HepG2 (cell line): Measurements from ENCODE around the gene TCFL5. TPM values are rescaled to one million over a fixed set of nuclear protein-coding genes. Genes with fewer than 3 reads are reported as not detected.

Experiments used
- BRD4 ChIP-seq: sonication (generic); formaldehyde crosslinking; IDR thresholded peaks from 2 replicates; pipeline ENCODE4 v1.4.0; 2020; ENCODE audit warnings: missing genetic modification reagents
- CBX2 ChIP-seq, 2 experiments: fragments of 200-600 bp in 1 of 2; sonication (generic); formaldehyde crosslinking in 1 of 2; IDR thresholded peaks; 2 replicates each; pipeline versions ENCODE4 v1.7.0 to v1.8.1; 2018 to 2022; ENCODE audit warnings: low read depth in 2 of 2, low read length in 1 of 2, mild to moderate bottlenecking in 1 of 2, missing genetic modification reagents in 1 of 2
- DNMT3B ChIP-seq: conservative IDR thresholded peaks from 2 replicates; pipeline ENCODE4 v1.6.1; 2016; ENCODE audit warnings: missing biosample characterization, control low read depth
- ETV5 ChIP-seq: IDR thresholded peaks from 2 replicates; pipeline ENCODE4 v1.6.1; 2018; ENCODE audit warnings: missing biosample characterization, missing genetic modification reagents, inconsistent platforms, borderline replicate concordance
- FOXO1 ChIP-seq: sonication (generic); formaldehyde crosslinking; IDR thresholded peaks from 2 replicates; pipeline ENCODE4 v1.4.0; 2020; ENCODE audit warnings: missing genetic modification reagents
- GTF2F1 ChIP-seq: fragments of 150-350 bp; IDR thresholded peaks from 2 replicates; pipeline ENCODE4 v1.6.1; 2014; ENCODE audit warnings: low read length
- IRX3 ChIP-seq: sonication (generic); formaldehyde crosslinking; IDR thresholded peaks from 2 replicates; pipeline ENCODE4 v1.8.1; 2023; ENCODE audit warnings: mild to moderate bottlenecking, low read depth, missing genetic modification reagents, borderline replicate concordance
- KLF12 ChIP-seq: sonication (generic); formaldehyde crosslinking; IDR thresholded peaks from 2 replicates; pipeline ENCODE4 v1.4.0; 2020; ENCODE audit warnings: missing genetic modification reagents, borderline replicate concordance
- NFRKB ChIP-seq: fragments of 450-650 bp; IDR thresholded peaks from 2 replicates; pipeline ENCODE4 v1.6.1; 2017
- NFYB ChIP-seq: sonication (generic); formaldehyde crosslinking; IDR thresholded peaks from 2 replicates; pipeline ENCODE4 v1.4.0; 2020; ENCODE audit warnings: missing genetic modification reagents
- PAWR ChIP-seq: sonication (generic); formaldehyde crosslinking; IDR thresholded peaks from 2 replicates; pipeline ENCODE4 v1.4.0; 2020; ENCODE audit warnings: missing genetic modification reagents, mild to moderate bottlenecking, borderline replicate concordance
- PTBP1 ChIP-seq: fragments of 200-400 bp; formaldehyde crosslinking; IDR thresholded peaks from 2 replicates; pipeline ENCODE4 v1.6.1; 2018; ENCODE audit warnings: low read length, low read depth; ENCODE audit not compliant: poor library complexity, severe bottlenecking
- RCOR2 ChIP-seq: IDR thresholded peaks from 2 replicates; pipeline ENCODE4 v1.6.1; 2016; ENCODE audit warnings: missing biosample characterization, missing genetic modification reagents
- REPIN1 ChIP-seq: sonication (generic); formaldehyde crosslinking; IDR thresholded peaks from 2 replicates; pipeline ENCODE4 v1.8.0; 2022; ENCODE audit warnings: missing genetic modification reagents, low read depth, mild to moderate bottlenecking, borderline replicate concordance
- SMC3 ChIP-seq: IDR thresholded peaks from 2 replicates; pipeline ENCODE4 v1.6.1; 2011; ENCODE audit warnings: low read length, improper control_type of control experiment
- WIZ ChIP-seq: sonication (generic); formaldehyde crosslinking; IDR thresholded peaks from 2 replicates; pipeline ENCODE4 v1.5.1; 2020; ENCODE audit warnings: mild to moderate bottlenecking, missing genetic modification reagents
- ZMYM4 ChIP-seq: sonication (generic); formaldehyde crosslinking; IDR thresholded peaks from 2 replicates; pipeline ENCODE4 v1.8.1; 2023; ENCODE audit warnings: mild to moderate bottlenecking, missing genetic modification reagents
- ZNF121 ChIP-seq: sonication (generic); formaldehyde crosslinking; IDR thresholded peaks from 2 replicates; pipeline ENCODE4 v1.5.0; 2020; ENCODE audit warnings: mild to moderate bottlenecking, missing genetic modification reagents
- ZNF451 ChIP-seq: sonication (generic); formaldehyde crosslinking; IDR thresholded peaks from 2 replicates; pipeline ENCODE4 v1.5.0; 2020; ENCODE audit warnings: mild to moderate bottlenecking, missing genetic modification reagents
- ZNF780A ChIP-seq: sonication (generic); formaldehyde crosslinking; IDR thresholded peaks from 2 replicates; pipeline ENCODE4 v1.8.0; 2022; ENCODE audit warnings: mild to moderate bottlenecking, missing genetic modification reagents, moderate library complexity
- ZNF788 ChIP-seq: sonication (generic); formaldehyde crosslinking; IDR thresholded peaks from 2 replicates; pipeline ENCODE4 v1.5.0; 2020; ENCODE audit warnings: mild to moderate bottlenecking, missing genetic modification reagents, borderline replicate concordance
- ZNF83 ChIP-seq: sonication (generic); formaldehyde crosslinking; IDR thresholded peaks from 2 replicates; pipeline ENCODE4 v1.4.0; 2020; ENCODE audit warnings: missing genetic modification reagents, mild to moderate bottlenecking, borderline replicate concordance
- ZNF841 ChIP-seq: sonication (generic); formaldehyde crosslinking; IDR thresholded peaks from 2 replicates; pipeline ENCODE4 v1.8.1; 2023; ENCODE audit warnings: missing genetic modification reagents, borderline replicate concordance
- ZSCAN25 ChIP-seq: sonication (generic); formaldehyde crosslinking; IDR thresholded peaks from 2 replicates; pipeline ENCODE4 v1.8.0; 2022; ENCODE audit warnings: mild to moderate bottlenecking, missing genetic modification reagents
- polyA plus RNA-seq, 8 experiments: library from polyadenylated mRNA; depleted of rRNA in 3 of 8; stranded (reverse) in 7 of 8; unstranded in 1 of 8; fragments of >200 nt; fragmentation: Illumina TruSeq in 4 of 8; extraction: Trizol in 4 of 8; gene quantifications; 2 replicates each; pipeline versions ENCODE4 v1.2.1 to v1.2.3, GENCODE V29; 2011 to 2016; ENCODE audit warnings: low read depth in 4 of 8, missing spikeins in 1 of 8, mixed read lengths in 1 of 8; ENCODE audit not compliant: insufficient read depth in 1 of 8
- total RNA-seq, 5 experiments: library from RNA; depleted of rRNA; stranded (reverse); fragments of >200 nt; fragmentation: Illumina TruSeq; extraction: Trizol; gene quantifications; 2 replicates each; pipeline ENCODE4 v1.2.3, GENCODE V29; 2016; ENCODE audit warnings: low read depth in 1 of 5
- TF ChIP-seq, protein P1 (sequence below): sonication (generic); formaldehyde crosslinking; IDR thresholded peaks from 2 replicates; pipeline ENCODE4 v1.4.0; 2020; ENCODE audit warnings: missing genetic modification reagents, mild to moderate bottlenecking, borderline replicate concordance

Gene TCFL5
- total and polyA plus RNA-seq, 2 of the 13 experiments (the other 11 are each of a cell fraction or from before 2014, with no cell fraction given): 14.8 to 20.0 TPM

DNA sequence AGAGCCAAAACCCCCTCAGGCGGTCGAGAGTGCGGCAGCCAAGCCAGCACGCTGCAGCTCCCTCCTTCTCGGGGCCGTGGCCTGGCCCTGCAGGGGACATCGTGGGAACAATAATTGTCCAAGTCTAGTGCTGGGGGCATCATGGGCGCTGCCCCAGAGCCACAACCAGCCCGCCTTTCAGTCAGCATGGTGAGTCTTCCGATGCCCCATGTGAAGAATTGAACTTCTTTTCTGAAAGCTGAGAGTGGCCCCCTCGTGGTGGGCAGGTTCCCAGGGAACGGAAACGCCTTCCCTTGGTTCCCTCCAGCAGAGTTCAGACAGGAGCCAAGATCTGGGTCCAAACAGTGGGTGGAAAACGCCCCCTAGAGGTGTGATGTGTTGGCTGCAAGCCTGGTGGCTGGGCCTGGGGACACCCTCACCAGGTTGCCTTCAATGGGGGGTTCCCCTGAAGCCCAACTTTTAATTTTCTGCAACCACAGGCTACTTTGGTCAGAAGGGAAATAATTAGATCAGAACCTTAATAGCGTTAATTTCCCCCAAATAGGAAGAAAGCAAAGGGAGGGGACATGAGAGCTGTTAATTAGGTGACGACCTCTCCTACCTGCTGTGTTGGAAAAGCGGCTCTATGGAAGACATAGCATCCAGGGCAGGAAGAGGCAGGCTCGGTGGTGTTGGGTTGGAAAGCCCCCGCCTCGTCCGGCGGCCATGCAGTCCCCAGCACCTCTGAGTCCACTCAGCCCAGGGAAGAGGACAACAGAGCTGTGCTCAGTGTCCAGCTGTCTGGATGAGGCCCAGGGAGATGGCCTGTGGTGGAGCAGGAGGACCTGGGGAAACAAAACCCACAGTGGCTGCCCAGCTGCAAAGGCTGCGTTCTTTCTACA, 70.1 kb downstream of the TCFL5 start (continued):
- TF ChIP-seq ZNF121: no peak; the same call in 1 of the 2 replicates
- no peak for TF ChIP-seq WIZ (CRISPR knock-in tag)
- TF ChIP-seq NFYB (CRISPR knock-in tag): no peak; the same call in 1 of the 2 replicates
- TF ChIP-seq ZMYM4 (CRISPR knock-in tag): no peak
- no peak for TF ChIP-seq ZNF780A (CRISPR knock-in tag)
- TF ChIP-seq BRD4: no peak; the same call in 1 of the 2 replicates
- TF ChIP-seq, protein P1, sequence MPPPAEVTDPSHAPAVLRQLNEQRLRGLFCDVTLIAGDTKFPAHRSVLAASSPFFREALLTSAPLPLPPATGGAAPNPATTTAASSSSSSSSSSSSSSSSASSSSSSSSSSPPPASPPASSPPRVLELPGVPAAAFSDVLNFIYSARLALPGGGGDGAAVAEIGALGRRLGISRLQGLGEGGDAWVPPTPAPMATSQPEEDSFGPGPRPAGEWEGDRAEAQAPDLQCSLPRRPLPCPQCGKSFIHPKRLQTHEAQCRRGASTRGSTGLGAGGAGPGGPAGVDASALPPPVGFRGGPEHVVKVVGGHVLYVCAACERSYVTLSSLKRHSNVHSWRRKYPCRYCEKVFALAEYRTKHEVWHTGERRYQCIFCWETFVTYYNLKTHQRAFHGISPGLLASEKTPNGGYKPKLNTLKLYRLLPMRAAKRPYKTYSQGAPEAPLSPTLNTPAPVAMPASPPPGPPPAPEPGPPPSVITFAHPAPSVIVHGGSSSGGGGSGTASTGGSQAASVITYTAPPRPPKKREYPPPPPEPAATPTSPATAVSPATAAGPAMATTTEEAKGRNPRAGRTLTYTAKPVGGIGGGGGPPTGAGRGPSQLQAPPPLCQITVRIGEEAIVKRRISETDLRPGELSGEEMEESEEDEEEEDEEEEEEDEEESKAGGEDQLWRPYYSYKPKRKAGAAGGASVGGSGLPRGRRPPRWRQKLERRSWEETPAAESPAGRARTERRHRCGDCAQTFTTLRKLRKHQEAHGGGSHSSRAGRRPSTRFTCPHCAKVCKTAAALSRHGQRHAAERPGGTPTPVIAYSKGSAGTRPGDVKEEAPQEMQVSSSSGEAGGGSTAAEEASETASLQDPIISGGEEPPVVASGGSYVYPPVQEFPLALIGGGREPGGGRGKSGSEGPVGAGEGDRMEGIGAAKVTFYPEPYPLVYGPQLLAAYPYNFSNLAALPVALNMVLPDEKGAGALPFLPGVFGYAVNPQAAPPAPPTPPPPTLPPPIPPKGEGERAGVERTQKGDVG (CRISPR knock-in tag): no peak
- no peak for TF ChIP-seq IRX3 (CRISPR knock-in tag)
- no peak for TF ChIP-seq CBX2 (IDR thresholded peaks at IDR 0.05; ENCODE audit: low read depth, low read length)
- TF ChIP-seq CBX2 (CRISPR knock-in tag; IDR thresholded peaks at IDR 0.05; ENCODE audit: low read depth): no peak; the same call in 1 of the 2 replicates
- 0 out of 2 replicates have a peak, but pooled peaks have one; percentile 54 for TF ChIP-seq ZNF451 (CRISPR knock-in tag)
- peak; percentile 55; the same call in 1 of the 2 replicates for TF ChIP-seq RCOR2
- TF ChIP-seq ZNF841 (CRISPR knock-in tag): no peak
- TF ChIP-seq GTF2F1: no peak
- TF ChIP-seq PAWR (CRISPR knock-in tag): 0 out of 2 replicates have a peak, but pooled peaks have one; percentile 83
- TF ChIP-seq ZSCAN25: peak; percentile 87
- TF ChIP-seq ZNF83 (CRISPR knock-in tag): peak; percentile 68; the same call in 1 of the 2 replicates
- TF ChIP-seq SMC3: peak; percentile 98
- TF ChIP-seq KLF12 (CRISPR knock-in tag): peak; percentile 71
- TF ChIP-seq ZNF788 (CRISPR knock-in tag): peak; percentile 84; the same call in 1 of the 2 replicates
- no peak for TF ChIP-seq NFRKB
- peak; percentile 89 for TF ChIP-seq ETV5 (CRISPR knock-in tag)
- no peak for TF ChIP-seq DNMT3B (CRISPR knock-in tag)
- TF ChIP-seq PTBP1: no peak
- TF ChIP-seq FOXO1 (CRISPR knock-in tag): peak; percentile 52; the same call in 1 of the 2 replicates
- peak; percentile 65; the same call in 1 of the 2 replicates for TF ChIP-seq REPIN1
